Skin of body (tissue), 2 donors: Measurements from ENCODE around the gene EOMES. TPM values are rescaled to one million over a fixed set of nuclear protein-coding genes. Genes with fewer than 3 reads are reported as not detected.
"Not testable (repeated sequence)": the region's sequence is repeated elsewhere in the genome, so short reads cannot be mapped to it uniquely, and the experiment has no call there.

Experiments
- DNase-seq: peaks from one replicate; lab custom pipeline; 2025; lab: John Stamatoyannopoulos, UW
- total RNA-seq: library from RNA; depleted of rRNA; stranded (reverse); fragments of >200 nt; gene quantifications from one replicate; pipeline ENCODE4 v1.2.3, GENCODE V29; 2014

Gene EOMES
- 0.49 TPM for total RNA-seq

GRCh38 chr3:27721717-27722564 lies at the start of gene EOMES:
EOMES (minus strand) TSS chr3:27722323; CDS start chr3:27722294, 29 bp downstream.
- no peak for DNase-seq

- not testable (repeated sequence) for DNase-seq
Observed at GRCh38 chr3:27770384-27770783, 48.3 kb upstream of the EOMES start.

GRCh38 chr3:27767000-27767399 lies 44.9 kb upstream of the EOMES start:
- DNase-seq: no peak

- DNase-seq: no peak
Observed at GRCh38 chr3:27758083-27758482, 36.0 kb upstream of the EOMES start.

- DNase-seq: no peak
Observed at GRCh38 chr3:27756877-27757276, 34.8 kb upstream of the EOMES start.

GRCh38 chr3:27752926-27753325 lies 30.8 kb upstream of the EOMES start:
- DNase-seq: no peak

- no peak for DNase-seq
Observed at GRCh38 chr3:27749643-27750042, 27.5 kb upstream of the EOMES start.

GRCh38 chr3:27746838-27747237 lies 24.7 kb upstream of the EOMES start:
- DNase-seq: no peak

GRCh38 chr3:27740854-27741253 lies 18.7 kb upstream of the EOMES start:
- no peak for DNase-seq

- DNase-seq: no peak
Observed at GRCh38 chr3:27737091-27737490, 15.0 kb upstream of the EOMES start.

GRCh38 chr3:27730774-27731659 lies 8.9 kb upstream of the EOMES start:
- no peak for DNase-seq

GRCh38 chr3:27729748-27730611 lies 7.9 kb upstream of the EOMES start:
- DNase-seq: no peak

- no peak for DNase-seq
Observed at GRCh38 chr3:27729325-27729724, 7.2 kb upstream of the EOMES start.

- DNase-seq: no peak
Observed at GRCh38 chr3:27728195-27729087, 6.3 kb upstream of the EOMES start.

- no peak for DNase-seq
Observed at GRCh38 chr3:27726240-27726639, 4.1 kb upstream of the EOMES start.

GRCh38 chr3:27724459-27725197 lies 2.5 kb upstream of the EOMES start:
- DNase-seq: no peak

- DNase-seq: no peak
Observed at GRCh38 chr3:27723815-27724458, 1.8 kb upstream of the EOMES start.

- DNase-seq: no peak
Observed at GRCh38 chr3:27723456-27723814, 1.3 kb upstream of the EOMES start.

- DNase-seq: no peak
Observed at GRCh38 chr3:27723001-27723445, 900 bp upstream of the EOMES start.
